GM12892 (cell line): ENCODE results near the gene EIF1.

Experiments used
- POLR2A ChIP-seq: IDR thresholded peaks from 2 replicates; pipeline ENCODE4 v1.6.1; 2011; ENCODE audit warnings: low read depth, low read length, control low read depth
- POLR2AphosphoS5 ChIP-seq: IDR thresholded peaks from 2 replicates; pipeline ENCODE4 v1.6.1; 2011; ENCODE audit warnings: low read depth, low read length, control low read depth
- TAF1 ChIP-seq: IDR thresholded peaks from 2 replicates; pipeline ENCODE4 v1.6.1; 2011; ENCODE audit warnings: low read depth, mild to moderate bottlenecking, control low read depth, low read length, borderline replicate concordance

- TF ChIP-seq POLR2A (no peak), POLR2AphosphoS5 (no peak), TAF1 (no peak)
These were observed 40.1 kb upstream of the EIF1 start for GRCh38 chr17:41648411-41649195.
